HG03039 (cell line): ENCODE measurements around the gene ADAMTS4.
A peak's percentile ranks its signal among the peaks of the same experiment; 100 is the strongest.

Experiments used
- ATAC-seq: cut with Tn5 transposase; IDR thresholded peaks from one replicate; pipeline ENCODE4 v1.9.1; 2021; ENCODE audit warnings: mild to moderate bottlenecking, moderate library complexity; ENCODE audit not compliant: unreplicated experiment

ADAMTS4 gene

DNA sequence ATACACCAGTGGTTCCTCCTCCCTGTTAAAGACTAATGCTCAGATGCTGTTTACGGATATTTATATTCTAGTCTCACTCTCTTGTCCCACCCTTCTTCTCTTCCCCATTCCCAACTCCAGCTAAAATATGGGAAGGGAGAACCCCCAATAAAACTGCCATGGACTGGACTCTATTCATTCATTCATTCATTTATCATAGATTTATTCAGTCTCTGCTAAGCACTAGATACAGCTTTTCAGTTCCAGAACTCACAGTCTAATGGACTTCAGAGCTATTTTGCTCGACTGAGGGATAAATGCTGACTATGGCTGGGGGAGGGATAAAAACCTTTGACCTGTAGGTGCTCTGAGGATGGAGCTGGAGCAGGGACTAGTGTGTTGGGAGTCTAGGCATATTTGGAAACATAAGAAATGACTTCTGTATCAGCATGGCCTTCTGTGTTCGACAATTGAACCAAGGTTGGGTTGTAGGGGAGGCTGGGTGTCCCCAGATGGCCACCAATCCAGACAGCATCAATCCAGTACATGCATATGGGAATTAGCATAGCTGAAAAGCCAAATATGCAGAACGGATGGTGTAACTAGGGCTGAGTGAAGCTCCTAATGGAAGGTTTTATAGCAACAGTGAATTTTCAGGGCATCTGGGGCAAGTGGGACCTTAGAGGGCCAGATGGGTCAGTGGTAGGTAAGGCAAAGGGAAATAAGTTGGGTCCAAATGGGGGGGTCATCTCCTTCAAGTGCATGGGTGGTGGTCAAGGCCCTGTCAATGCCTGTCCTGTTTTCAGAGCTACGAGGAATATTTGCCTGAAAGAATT is 20.4 kb upstream of the ADAMTS4 start:
- ATAC-seq: no peak

DNA sequence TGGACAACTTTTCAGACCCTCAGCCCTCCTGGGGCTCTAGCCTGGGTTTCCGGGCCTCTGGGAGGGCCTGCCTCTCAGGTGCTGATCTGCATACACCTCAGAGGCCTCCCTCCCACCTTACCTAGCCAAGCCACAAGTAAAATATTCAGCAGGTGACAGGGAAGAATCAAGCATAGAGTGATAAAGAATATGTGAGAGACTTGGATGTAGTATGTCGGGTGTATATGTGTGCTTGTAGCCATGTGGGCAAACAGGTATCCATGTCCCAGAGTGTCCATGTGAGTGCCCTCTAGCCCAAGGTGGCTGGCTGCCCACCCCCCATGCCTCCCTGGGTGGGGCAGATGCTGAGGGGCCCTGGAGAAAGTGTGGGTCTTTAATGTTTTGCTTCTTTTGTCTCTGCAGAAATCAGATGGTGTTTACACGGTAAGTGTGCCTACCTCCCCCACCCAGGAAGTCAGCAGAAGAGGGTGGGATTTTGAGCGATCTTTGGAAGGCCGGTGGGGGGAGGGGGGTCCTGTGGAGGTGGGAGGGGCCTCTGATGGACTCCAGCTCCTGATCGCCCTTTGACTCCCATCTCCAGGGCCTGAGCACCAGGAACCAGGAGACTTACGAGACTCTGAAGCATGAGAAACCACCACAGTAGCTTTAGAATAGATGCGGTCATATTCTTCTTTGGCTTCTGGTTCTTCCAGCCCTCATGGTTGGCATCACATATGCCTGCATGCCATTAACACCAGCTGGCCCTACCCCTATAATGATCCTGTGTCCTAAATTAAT is 19.6 kb upstream of the ADAMTS4 start:
- no peak for ATAC-seq

DNA sequence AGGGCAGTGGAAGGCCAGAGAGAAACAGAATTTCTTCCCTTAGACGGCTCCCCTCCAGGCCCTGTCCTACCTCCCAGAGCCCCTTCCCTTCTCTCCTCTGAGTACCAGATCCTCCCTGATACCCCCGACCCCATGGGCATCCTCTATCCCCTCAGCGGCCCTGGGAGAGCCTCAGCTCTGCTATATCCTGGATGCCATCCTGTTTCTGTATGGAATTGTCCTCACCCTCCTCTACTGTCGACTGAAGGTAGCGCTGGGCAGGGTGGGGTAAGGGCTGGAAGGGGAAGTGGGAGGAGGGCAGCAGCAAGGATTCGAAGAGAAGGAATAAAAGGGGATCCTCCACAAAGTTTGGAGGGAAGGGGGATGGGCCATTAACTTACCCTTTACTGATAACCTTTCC is 19.0 kb upstream of the ADAMTS4 start:
- ATAC-seq: no peak

DNA sequence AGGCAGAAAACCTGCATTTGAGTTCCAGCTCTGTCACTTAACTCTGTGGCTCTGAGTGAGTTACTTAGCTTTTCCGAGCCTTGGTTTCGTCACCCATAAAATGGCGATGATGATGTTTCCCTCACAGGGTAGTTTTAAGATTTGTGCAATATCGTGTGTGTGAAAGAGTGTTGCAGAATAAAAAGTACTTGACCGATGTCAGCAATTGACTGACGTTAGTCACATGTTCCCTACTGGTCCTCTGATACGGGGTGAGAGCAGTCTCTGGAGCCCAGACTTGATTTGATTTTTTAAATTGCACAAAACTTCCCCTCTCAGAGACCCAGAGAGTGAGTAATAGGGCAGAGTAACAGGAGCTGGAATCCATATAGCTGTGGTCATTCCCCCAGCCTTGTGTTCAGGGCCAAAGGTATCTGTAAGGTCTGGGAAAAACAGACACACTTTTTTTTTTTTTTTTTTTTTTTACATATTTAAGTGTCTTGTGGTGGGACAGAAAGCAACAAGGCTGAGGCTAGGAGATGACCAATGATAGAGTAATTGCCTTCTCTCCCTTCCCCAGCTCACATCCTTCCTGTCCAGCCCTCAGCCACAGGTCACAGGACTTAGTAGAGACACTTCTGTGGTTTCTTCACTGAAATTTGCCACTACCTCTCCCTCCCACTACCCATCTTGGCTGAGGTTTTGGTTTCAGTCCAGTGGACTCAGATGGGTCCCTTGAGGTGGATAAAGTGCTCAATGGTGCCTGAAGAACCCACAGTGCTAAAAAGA is 18.3 kb upstream of the ADAMTS4 start:
- ATAC-seq: peak; percentile 55

DNA sequence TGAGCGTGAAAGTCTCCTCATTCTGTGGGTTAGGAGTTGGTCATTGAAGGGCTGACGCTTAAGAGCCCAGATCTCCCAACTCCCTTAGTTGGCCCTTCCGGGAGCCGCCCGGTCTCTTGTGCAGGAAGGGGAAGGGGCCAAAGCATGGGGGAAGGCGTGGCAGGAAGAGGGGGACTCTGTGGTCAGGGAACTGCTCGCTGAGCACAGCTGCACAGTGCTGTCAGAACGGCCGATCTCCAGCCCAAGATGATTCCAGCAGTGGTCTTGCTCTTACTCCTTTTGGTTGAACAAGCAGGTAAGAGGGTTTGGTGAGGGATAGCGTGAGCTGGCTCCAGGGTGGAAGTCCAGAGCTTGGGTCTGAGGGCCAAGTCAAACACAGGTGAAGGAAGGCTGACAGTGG is 16.2 kb upstream of the ADAMTS4 start, which contains the start of gene FCER1G:
TSS of gene FCER1G (plus strand) at position 220 of the 400 bp plus-strand sequence. CDS start at position 247, 27 bp downstream.
- ATAC-seq: no peak

DNA sequence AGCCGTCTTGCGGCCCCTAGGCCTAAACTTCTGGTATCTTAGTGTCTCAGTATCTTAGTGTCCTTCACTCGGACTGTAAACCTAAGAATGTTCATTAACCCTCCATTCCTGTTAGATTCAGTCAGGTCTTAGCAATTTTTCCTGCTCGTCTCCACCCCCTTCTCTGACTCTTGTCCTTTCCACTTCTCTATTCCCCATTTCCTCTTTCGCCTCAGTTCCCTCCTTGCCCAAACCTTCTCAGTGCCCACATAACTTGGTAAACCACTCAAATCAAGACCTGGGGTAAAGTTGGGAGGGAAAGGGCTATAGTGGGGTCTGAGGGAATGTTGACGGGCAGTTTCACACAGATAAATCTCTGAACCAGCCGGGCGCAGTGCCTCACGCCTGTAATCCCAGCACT is 15.5 kb upstream of the ADAMTS4 start:
- ATAC-seq: no peak

DNA sequence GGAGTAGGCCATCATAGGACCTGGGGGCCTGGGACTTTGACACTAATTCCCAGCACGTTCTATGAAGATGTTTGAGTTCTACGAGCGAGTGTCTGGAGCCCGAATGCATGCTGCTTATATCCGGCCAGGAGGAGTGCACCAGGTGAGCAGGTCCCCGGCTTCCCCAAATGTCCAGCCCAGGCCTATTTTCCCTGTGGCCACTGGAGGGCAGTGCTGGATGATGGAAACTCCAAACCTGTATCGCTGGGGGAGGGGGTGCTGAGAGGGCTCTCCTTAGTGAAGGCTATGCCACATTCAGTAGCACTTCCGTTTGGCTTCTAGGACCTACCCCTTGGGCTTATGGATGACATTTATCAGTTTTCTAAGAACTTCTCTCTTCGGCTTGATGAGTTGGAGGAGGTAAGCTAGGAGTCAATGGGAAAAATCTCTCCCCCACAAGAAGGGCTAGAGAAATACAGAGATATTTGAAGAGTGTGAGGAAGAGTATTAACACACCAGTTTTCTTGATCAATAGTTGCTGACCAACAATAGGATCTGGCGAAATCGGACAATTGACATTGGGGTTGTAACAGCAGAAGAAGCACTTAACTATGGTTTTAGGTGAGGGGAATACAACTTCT is 11.0 kb upstream of the ADAMTS4 start:
- ATAC-seq: no peak

DNA sequence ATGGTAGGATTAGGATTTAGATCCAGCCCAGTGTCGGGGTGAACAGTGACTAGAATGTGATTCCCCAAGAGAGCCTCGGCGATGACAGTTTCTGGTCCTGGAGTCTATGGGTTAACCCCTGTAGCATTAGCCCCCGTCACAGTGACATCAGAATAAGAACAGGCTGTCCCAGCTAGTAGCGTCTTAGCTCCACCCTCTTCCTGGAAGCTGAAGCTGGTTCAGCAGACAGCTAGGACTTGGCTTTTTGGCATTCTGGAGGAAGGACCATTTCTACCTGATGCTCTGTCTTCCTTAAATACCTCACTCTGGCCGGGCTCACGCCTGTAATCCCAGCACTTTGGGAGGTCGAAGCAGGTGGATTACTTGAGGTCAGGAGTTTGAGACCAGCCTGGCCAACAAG is 8.3 kb upstream of the ADAMTS4 start:
- no peak for ATAC-seq

DNA sequence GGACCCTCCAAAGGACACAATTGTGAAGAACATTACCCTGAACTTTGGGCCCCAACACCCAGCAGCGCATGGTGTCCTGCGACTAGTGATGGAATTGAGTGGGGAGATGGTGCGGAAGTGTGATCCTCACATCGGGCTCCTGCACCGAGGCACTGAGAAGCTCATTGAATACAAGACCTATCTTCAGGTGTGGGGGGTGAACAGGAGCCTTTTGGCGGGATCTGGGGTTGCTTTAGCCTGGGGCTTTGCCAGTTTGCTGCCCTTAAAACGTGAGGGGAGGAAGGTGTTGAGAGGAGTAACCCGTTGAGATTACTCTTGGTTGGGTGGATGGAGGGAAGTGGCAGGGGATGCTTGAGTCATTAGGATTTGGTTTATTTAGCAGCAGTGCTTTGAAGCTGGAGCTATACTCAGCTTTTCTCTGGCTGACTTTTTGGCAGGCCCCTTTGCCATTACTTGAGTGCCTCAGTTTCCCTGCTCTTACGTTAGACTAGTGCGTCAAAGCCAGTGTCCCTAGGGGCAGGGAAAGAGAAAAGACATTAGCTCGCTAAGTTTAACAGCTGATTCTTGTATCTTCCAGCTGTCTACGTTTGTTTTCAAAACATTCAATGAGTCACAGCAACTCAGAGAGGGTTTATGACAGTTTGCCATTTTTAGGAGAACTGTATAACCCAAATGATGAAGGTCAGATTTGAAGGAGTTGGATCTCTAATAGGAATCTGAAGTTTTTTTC is 7.7 kb upstream of the ADAMTS4 start:
- ATAC-seq: no peak

DNA sequence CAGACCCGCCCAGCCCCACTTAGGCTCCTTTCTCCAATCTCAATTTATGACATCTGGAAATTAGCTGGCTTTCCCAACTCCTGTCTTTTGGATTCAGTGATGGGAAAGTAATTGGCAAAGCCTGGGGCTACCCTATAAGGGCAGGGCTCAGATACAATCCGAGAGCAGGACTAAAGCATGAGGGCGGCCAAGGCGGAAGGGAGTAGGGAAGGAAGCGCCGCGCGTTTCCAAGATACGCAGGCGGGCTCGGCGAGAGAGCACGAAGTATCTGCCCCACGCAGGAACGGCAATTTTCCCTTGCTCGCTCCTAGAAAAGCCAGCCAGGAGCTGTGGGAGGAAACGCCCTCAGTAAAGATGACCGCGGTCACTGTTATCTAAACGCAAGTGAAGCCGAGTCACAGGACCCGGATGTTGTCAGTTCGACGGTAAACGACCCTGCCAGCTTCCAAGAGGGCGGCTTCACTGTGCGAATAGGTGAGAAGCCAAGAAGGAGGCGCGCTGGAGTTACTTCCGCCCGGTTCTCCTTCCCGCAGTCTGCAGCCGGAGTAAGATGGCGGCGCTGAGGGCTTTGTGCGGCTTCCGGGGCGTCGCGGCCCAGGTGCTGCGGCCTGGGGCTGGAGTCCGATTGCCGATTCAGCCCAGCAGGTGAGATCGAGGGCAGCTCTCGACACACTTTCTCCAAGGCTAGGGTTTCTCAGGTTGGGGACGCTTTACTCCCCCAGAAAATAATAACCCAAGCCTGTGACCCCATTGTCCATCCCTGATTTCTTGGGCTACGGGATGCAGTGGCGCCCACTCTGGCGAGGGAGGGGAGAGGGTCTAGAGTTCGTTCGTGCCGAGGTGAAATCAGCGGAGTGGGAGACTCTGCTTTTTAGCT is 3.2 kb upstream of the ADAMTS4 start, which contains the start of gene NDUFS2:
TSS of gene NDUFS2 (plus strand) at position 532 of the 877 bp plus-strand sequence. CDS start at position 551, 19 bp downstream.
- peak; percentile 92 for ATAC-seq

DNA sequence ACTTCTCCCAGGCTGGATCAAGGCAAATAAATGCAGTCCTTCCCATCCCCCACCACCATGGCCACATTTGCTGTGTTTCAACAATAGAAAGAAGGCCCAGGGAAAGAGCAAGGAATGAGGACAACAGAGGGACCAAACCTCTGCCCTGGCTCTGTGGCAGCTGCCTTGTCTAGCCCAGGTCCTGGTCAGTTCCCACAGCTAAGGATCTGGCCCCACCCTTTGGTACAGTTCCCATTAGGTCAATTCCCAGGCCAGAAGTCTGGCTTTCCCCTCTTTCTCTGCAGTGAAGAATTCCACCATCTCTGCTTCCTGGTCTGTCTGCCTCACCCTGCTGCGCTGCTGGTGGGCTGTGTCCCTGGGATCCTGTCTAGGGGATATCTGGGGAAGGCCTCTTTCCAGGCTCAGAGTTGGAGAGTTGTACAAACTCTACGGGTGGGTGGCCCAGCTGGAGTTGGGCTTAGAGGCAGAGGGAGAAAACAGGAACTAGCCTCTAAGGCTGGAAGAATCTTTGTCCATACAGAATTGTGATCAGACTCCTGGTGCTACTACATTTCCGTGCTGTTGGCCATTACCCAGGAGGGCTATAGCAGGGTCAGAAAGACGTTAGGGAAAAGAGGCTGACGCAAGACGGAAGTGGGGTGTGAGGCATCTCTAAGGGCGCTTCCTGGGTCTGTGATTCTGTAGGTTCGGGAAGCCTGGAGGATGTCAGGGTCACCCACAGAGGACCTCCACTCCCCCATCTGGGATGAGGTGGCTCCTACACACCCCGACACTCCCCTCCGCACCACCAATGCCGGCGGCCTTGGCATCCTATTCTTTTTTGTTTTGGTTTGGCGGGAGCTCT is 2.4 kb upstream of the ADAMTS4 start:
- no peak for ATAC-seq

DNA sequence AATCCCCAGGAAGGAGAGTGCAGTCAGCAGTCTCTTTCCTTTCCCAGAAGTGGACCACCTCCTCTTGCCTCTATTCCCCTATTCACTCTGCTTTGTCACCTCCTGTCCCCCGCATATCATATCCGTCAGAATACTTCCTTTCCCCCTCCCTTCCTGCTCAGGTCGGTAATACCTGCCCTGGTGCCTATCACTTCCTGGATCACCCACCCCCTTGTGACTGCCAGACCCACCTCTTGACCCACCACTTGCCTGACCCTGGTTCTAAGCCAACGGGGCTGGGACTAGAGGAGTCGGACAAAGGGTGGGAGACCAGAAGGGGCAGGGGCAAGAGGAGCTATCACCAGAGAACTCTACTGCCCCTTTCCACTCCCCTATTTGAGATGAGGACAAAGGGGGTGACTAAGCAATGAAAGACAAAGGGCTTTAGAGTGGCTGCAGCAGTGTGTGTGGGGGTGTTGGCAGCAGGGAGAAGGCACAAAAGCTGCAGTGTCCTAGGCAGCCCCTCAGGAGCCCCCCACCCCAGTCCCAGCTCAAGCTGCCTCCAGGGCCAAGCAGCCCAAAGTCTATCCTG is 1.7 kb upstream of the ADAMTS4 start:
- no peak for ATAC-seq

DNA sequence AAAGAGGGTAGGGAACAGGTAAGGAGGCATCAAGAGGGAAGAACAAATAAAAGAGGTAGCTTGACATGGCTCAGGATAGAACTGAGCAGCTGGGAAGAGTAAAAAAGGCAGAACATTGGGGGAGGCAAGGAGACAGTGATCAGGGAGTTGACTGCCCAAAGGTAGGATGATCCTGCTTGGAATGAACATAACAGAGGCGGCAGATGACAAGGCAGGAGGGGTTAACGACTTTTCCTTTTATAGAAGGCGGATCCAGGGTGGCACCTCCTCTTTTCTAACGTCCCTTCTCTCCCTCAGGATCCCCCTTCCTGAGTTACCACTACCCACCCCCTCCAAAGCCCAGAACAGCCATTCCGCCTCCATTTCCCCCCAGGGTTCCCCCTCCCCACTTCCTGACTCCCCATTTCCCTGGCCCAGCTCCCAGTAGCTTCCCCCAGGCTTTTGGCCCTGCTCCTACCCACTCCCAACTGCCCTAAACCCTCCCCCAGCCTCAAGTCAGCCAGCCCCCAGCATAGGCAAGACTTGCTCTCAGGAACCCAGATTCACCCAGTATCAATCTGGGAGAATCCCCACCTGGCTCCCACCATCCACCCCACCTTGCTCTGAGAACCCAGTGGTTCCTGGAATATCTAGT is 769 bp upstream of the ADAMTS4 start:
- ATAC-seq: no peak

DNA sequence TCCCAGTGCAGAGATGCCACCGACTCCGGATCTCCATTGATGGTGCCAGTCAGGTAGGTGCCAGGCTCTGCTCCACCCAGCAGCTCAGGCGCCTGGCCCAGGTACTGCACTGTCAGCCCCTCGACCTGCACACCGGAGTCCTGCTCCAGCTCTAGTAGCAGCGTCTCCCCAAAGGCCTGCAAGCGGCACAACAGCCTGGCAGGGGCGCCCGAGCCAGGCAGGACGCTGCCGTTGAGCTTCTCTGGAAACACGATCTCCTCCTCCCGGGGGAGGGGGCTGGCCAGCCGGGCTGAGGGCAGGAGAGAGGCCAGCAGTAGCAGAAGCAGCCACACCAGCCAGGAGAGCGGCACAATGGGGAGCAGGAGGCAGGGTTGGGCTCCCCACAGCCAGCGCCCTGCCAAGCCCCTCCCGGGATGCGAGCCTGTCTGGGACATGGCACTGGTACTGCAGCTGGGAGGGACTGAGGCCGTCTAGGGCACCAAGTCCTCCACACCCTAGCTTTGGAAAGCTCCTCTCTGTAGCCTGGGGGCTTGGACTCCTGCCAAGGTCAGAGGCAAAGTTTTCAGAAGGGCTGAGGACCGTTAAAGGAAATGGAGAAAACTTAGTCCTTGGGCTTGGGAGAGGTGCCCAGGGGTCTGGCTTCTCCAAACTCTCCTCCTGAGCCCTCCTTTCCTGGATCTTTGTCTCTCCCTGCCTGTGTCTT is 509 bp downstream of the ADAMTS4 start:
- no peak for ATAC-seq

DNA sequence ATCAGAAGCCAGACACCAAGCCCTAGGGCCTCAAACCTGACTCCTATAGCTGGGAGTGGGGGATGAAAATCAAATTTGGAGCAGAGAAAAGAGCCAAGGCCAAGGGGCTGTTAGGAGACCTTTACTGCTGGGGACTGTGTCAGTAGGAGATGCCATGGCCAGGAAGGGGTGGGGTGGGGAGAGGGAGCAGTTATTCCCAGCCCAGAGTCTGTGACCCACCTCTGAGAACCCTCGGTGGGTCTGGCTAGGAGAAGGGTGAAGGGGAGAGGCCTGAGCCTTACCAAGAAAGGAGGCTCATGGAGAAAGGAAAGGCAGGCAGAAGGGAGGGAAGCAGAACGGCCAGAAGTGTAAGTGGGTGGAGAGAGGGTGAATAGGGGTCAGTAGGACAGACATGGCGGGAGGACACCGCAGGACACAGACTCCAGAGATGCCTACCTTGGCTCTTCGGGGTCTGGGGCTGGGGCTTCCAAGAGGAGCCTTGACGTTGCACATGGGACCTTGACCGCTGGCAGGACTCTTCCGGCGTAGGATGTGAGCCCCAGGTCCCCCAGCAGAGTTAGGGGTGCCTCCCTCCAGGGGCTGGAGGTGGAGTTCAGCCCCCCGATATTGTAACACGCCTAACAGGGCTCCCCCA is 1.2 kb downstream of the ADAMTS4 start:
- ATAC-seq: no peak
